K562 (cell line): ENCODE data around the gene CXCL17. TPM values are rescaled to one million over a fixed set of nuclear protein-coding genes. Genes with fewer than 3 reads are reported as not detected.

ENCODE experiments used
- ATAC-seq: fragments of 200-7000 bp; cut with Tn5 transposase; 3 replicates; pipeline ENCODE4 v1.9.1; 2020; ENCODE audit warnings: moderate library complexity
- BruUV-seq: library from RNA; stranded (reverse); fragments of 400-500 nt; replicated peaks from 2 replicates; lab custom pipeline; 2021; lab: Mats Ljungman, UMichigan
- CTCF ChIA-PET: fragments of 300-600 bp; formaldehyde crosslinking; extraction: SDS; loops from one replicate; lab custom pipeline; 2021; ENCODE audit warnings: low intra/inter-chr PET ratio; lab: Yijun Ruan, JAX
- POLR2A ChIA-PET: fragments of 300-600, 350-650 bp; sonication (Branson Sonifier 250); formaldehyde crosslinking; extraction: SDS; loops from one replicate; lab custom pipeline; 2021; ENCODE audit warnings: antibody characterized with exemption, inconsistent platforms; lab: Yijun Ruan, JAX
- DNase-seq, 4 experiments: peaks; one replicate each; pipeline versions ENCODE4 v3.0.0 to v3.0.0-alpha.2; 2011 to 2018; ENCODE audit warnings: low spot score in 3 of 4, mixed read lengths in 3 of 4; ENCODE audit errors: extremely low read depth in 1 of 4
- FAIRE-seq: peaks from 2 replicates; lab custom pipeline; 2011; peaks lifted over from hg19 to GRCh38; lab: Jason Lieb, UNC
- H2AFZ ChIP-seq: 2 replicates; pipeline ENCODE4 v1.6.0; 2011; ENCODE audit warnings: low read depth, low read length, control low read depth, inconsistent platforms
- H3K27ac ChIP-seq: fragments of 200-600 bp; 3 replicates; pipeline ENCODE4 v1.8.0; 2011; ENCODE audit warnings: low read depth, mild to moderate bottlenecking, control low read depth, inconsistent platforms, low read length, moderate library complexity, mixed read lengths; ENCODE audit errors: extremely low read depth
- H3K27me3 ChIP-seq, 2 experiments: fragments of 300-600 bp in 1 of 2; 2 replicates in 1 of 2; 3 replicates in 1 of 2; pipeline versions ENCODE4 v1.6.0 to v1.8.0; 2011; ENCODE audit warnings: inconsistent platforms in 2 of 2, low read length in 2 of 2, mild to moderate bottlenecking in 1 of 2, mixed read lengths in 1 of 2, moderate library complexity in 1 of 2; ENCODE audit not compliant: control insufficient read depth in 2 of 2, insufficient read depth in 2 of 2
- H3K36me3 ChIP-seq: fragments of 300-600 bp; 3 replicates; pipeline ENCODE4 v1.8.0; 2011; ENCODE audit warnings: mild to moderate bottlenecking, low read length, inconsistent platforms; ENCODE audit not compliant: control insufficient read depth, insufficient read depth
- H3K4me1 ChIP-seq, 2 experiments: fragments of 200-600 bp in 1 of 2; replicated peaks in 1 of 2; 2 replicates in 1 of 2; 3 replicates in 1 of 2; pipeline versions ENCODE4 v1.5.1 to v1.8.0; 2011; ENCODE audit warnings: inconsistent platforms in 2 of 2, low read length in 2 of 2, mild to moderate bottlenecking in 1 of 2, mixed read lengths in 1 of 2, moderate library complexity in 1 of 2; ENCODE audit not compliant: control insufficient read depth in 2 of 2, insufficient read depth in 2 of 2
- H3K4me2 ChIP-seq: 2 replicates; pipeline ENCODE4 v1.6.1; 2011; ENCODE audit warnings: low read length, control low read depth, inconsistent platforms, mixed read lengths; ENCODE audit not compliant: insufficient read depth
- H3K4me3 ChIP-seq: fragments of 200-600 bp; sonication (generic), shearing (Covaris generic); 2 replicates; pipeline ENCODE4 v1.5.1; 2016; ENCODE audit warnings: control low read depth, inconsistent platforms
- H3K79me2 ChIP-seq: fragments of 200-600 bp; 3 replicates; pipeline ENCODE4 v1.8.0; 2011; ENCODE audit warnings: low read length, inconsistent platforms; ENCODE audit not compliant: control insufficient read depth, insufficient read depth
- H3K9ac ChIP-seq, 2 experiments: 2 replicates each; pipeline versions ENCODE4 v1.6.0 to v1.6.1; 2011; ENCODE audit warnings: low read depth in 2 of 2, low read length in 2 of 2, control low read depth in 1 of 2, inconsistent platforms in 1 of 2, mild to moderate bottlenecking in 1 of 2, mixed read lengths in 1 of 2; ENCODE audit not compliant: insufficient read depth in 1 of 2
- H3K9me1 ChIP-seq: one replicate; pipeline ENCODE4 v1.6.0; 2011; ENCODE audit warnings: inconsistent platforms, mild to moderate bottlenecking, low read length, moderate library complexity; ENCODE audit not compliant: control insufficient read depth, insufficient read depth
- H3K9me3 ChIP-seq: replicated peaks from 2 replicates; pipeline ENCODE4 v1.5.1; 2011; ENCODE audit warnings: low read depth, low read length, inconsistent platforms; ENCODE audit not compliant: control insufficient read depth, insufficient read depth
- H4K20me1 ChIP-seq: replicated peaks from 2 replicates; pipeline ENCODE4 v1.6.1; 2011; ENCODE audit warnings: low read length, inconsistent platforms, mixed read lengths; ENCODE audit not compliant: control insufficient read depth, insufficient read depth
- CBX5 ChIP-seq: IDR thresholded peaks from 2 replicates; pipeline ENCODE4 v1.6.1; 2014; ENCODE audit warnings: low read depth, borderline replicate concordance
- CEBPB ChIP-seq: fragments of 450-650 bp; IDR thresholded peaks from 2 replicates; pipeline ENCODE4 v1.6.1; 2016; ENCODE audit warnings: missing genetic modification characterization, missing compliant biosample characterization
- CEBPG ChIP-seq, 3 experiments: fragments of 200-800 bp in 1 of 3; sonication (Bioruptor generic) in 1 of 3; sonication (generic) in 1 of 3; formaldehyde crosslinking in 1 of 3; IDR thresholded peaks in 2 of 3; conservative IDR thresholded peaks in 1 of 3; 2 replicates each; pipeline versions ENCODE4 v1.6.1 to v1.8.0; 2016 to 2022; ENCODE audit warnings: missing compliant biosample characterization in 2 of 3, missing genetic modification characterization in 2 of 3, mild to moderate bottlenecking in 1 of 3, missing genetic modification reagents in 1 of 3
- FOXA1 ChIP-seq: fragments of 450-650 bp; IDR thresholded peaks from 2 replicates; pipeline ENCODE4 v1.6.1; 2016; ENCODE audit warnings: mild to moderate bottlenecking, borderline replicate concordance
- ZNF57 ChIP-seq: fragments of 450-650 bp; formaldehyde crosslinking; IDR thresholded peaks from 2 replicates; pipeline ENCODE4 v1.4.0; 2020; ENCODE audit warnings: mild to moderate bottlenecking, moderate library complexity
- WGBS: fragments of 100-300 bp; shearing (Covaris generic); methylation state at CpG from one replicate; pipeline ENCODE4 v1.1.6; 2016; ENCODE audit warnings: low coverage, mixed read lengths; ENCODE audit not compliant: insufficient coverage; ENCODE audit errors: missing lambda C conversion rate; 5-methylcytosine and 5-hydroxymethylcytosine counted together
- in situ Hi-C: fragments of 300-500 bp; cut with MboI; formaldehyde crosslinking; loops from 4 replicates; pipeline ENCODE4 v1.15.0; 2018; ENCODE audit warnings: inconsistent platforms, mixed read lengths
- intact Hi-C: fragments of 100-400 bp; cut with micrococcal nuclease; formaldehyde crosslinking; loops from 2 replicates; pipeline ENCODE4 v1.14.2; 2022
- polyA plus RNA-seq, 8 experiments: library from polyadenylated mRNA; depleted of rRNA in 4 of 8; stranded (reverse) in 5 of 8; unstranded in 3 of 8; fragments of >200 nt; fragmentation: Nextera tagmentation in 2 of 8; fragmentation: Illumina TruSeq in 1 of 8; extraction: Ambion mirVana in 2 of 8; extraction: Trizol in 1 of 8; gene quantifications; 2 replicates each; pipeline versions ENCODE4 v1.2.1 to v1.2.3, GENCODE V29; 2011 to 2014; ENCODE audit warnings: inconsistent platforms in 1 of 8, missing spikeins in 1 of 8
- total RNA-seq, 7 experiments: library from RNA; depleted of rRNA in 6 of 7; stranded (reverse); fragments of >200 nt in 6 of 7; fragmentation: Illumina TruSeq in 2 of 7; extraction: Trizol in 2 of 7; gene quantifications; 2 replicates each; pipeline versions ENCODE4 v1.2.1 to v1.2.3, GENCODE V29; 2011 to 2021; ENCODE audit warnings: low replicate concordance in 1 of 7
- TF ChIP-seq, protein P1 (sequence below), 2 experiments: IDR thresholded peaks; 2 replicates each; pipeline ENCODE4 v1.6.1; 2011; ENCODE audit warnings: borderline replicate concordance in 1 of 2, control low read depth in 1 of 2, low read depth in 1 of 2, low read length in 1 of 2, mild to moderate bottlenecking in 1 of 2, mixed read lengths in 1 of 2, moderate library complexity in 1 of 2; ENCODE audit not compliant: insufficient read depth in 1 of 2, insufficient read length in 1 of 2, poor library complexity in 1 of 2, severe bottlenecking in 1 of 2; ENCODE audit errors: extremely low read depth in 1 of 2
- TF ChIP-seq, protein P2 (sequence below), 2 experiments: fragments of 450-650 bp in 1 of 2; sonication (generic) in 1 of 2; formaldehyde crosslinking in 1 of 2; IDR thresholded peaks in 1 of 2; conservative IDR thresholded peaks in 1 of 2; 2 replicates each; pipeline versions ENCODE4 v1.6.1 to v1.8.1; 2016 to 2023; ENCODE audit warnings: mild to moderate bottlenecking in 2 of 2, moderate library complexity in 2 of 2, inconsistent platforms in 1 of 2, missing genetic modification reagents in 1 of 2

CXCL17 gene
- total and polyA plus RNA-seq, 9 of the 15 experiments (the other 6 are each of a cell fraction or from before 2014, with no cell fraction given), result 0.10 to 0.15 TPM; not detected in 7

DNA sequence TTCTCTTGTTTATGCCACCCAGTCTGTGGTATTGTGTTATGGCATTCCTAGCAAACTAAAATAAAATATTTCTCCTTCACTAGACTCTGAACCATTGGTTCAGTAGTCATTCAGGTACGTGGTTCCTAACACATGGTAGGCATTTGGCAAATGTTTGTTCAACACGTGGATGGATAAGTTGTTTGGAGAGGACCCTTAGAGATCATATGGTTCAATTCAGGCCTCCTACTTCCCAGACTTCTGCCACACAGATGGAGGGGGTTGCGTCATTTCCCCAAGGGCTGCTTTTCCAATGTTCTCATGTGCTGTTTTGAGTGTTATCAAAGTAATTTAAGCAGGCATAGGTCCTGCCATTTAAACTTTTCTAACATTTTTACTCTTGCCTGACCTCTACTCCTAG is 6.7 kb downstream of the CXCL17 start:
- in situ Hi-C loops, result no loop called here
- no TSS peak for BruUV-seq
- DNase-seq, result no peak

More for the DNA sequence above, 6.7 kb downstream of the CXCL17 start:
- Histone ChIP-seq H3K9ac (no peak overlapping the region), H4K20me1 (no peaks in the 10 kb centered on the region), H3K27me3 (no peaks in the 10 kb centered on the region; a peak in 1 of 5 replicates), H3K4me1 (peaks cover 0 to 9% of the 10 kb centered on the region in 2 experiments; a peak in 3 of 5 replicates), H3K9me1 (no peaks in the 10 kb centered on the region), H3K79me2 (no peaks in the 10 kb centered on the region), H3K9me3 (no peaks in the 10 kb centered on the region), H3K4me2 (no peak overlapping the region), H3K4me3 (no peak overlapping the region), H3K27ac (no peak overlapping the region), H2AFZ (no peak overlapping the region), H3K36me3 (no peaks in the 10 kb centered on the region)
- POLR2A ChIA-PET, result no interaction called here
- TF ChIP-seq, protein P1, sequence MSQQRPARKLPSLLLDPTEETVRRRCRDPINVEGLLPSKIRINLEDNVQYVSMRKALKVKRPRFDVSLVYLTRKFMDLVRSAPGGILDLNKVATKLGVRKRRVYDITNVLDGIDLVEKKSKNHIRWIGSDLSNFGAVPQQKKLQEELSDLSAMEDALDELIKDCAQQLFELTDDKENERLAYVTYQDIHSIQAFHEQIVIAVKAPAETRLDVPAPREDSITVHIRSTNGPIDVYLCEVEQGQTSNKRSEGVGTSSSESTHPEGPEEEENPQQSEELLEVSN (IDR thresholded peaks at IDR 0.05; ENCODE audit: borderline replicate concordance in 1 of 2, extremely low read depth in 1 of 2, insufficient read depth in 1 of 2, insufficient read length in 1 of 2, low read depth in 1 of 2, low read length in 1 of 2, poor library complexity in 1 of 2, severe bottlenecking in 1 of 2), result no peak
- TF ChIP-seq CEBPG (CRISPR knock-in tag; IDR thresholded peaks at IDR 0.05) (no peak), CEBPG (tag; conservative IDR thresholded peaks at IDR 0.05 in 1 of 2, IDR thresholded peaks at IDR 0.05 in 1 of 2) (peak; percentile 49 to 61; a peak in 3 of 4 replicates), CBX5 (no peak), CEBPB (tag) (peak; percentile 46; the same call in 1 of the 2 replicates), FOXA1 (no peak), ZNF57 (no peak)
- TF ChIP-seq, protein P2, sequence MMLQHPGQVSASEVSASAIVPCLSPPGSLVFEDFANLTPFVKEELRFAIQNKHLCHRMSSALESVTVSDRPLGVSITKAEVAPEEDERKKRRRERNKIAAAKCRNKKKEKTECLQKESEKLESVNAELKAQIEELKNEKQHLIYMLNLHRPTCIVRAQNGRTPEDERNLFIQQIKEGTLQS (IDR thresholded peaks at IDR 0.05), result peak; percentile 43; the same call in 1 of the 2 replicates
- TF ChIP-seq, protein P2 (CRISPR knock-in tag; conservative IDR thresholded peaks at IDR 0.05), result no peak
- no peak for FAIRE-seq
- no peak for ATAC-seq
- 27% methylated on average over 3 of the region's 3 CpGs for WGBS
- CTCF ChIA-PET, result interaction anchor here (0.7 to 1.4 kb wide), 2 partner anchors 16 to 328 kb away, joined by 3 read pairs; no protein-coding TSS in a partner anchor
- intact Hi-C loops, result loop anchor here (10.0 kb wide), 1 partner anchor 111 kb away; the partner anchor contains the start of gene MEGF8
